Measurements from ENCODE around the gene ZSCAN23. TPM values are rescaled to one million over a fixed set of nuclear protein-coding genes. Genes with fewer than 3 reads are reported as not detected.

Gene ZSCAN23
- total and polyA plus RNA-seq, 9 of the 15 experiments (the other 6 are each of a cell fraction or from before 2014, with no cell fraction given), result 0.05 to 0.29 (median 0.21) TPM; not detected in 1

GRCh38 chr6:28489366-28490204, 46.3 kb upstream of the ZSCAN23 start (continued):
- TF ChIP-seq MNT (conservative IDR thresholded peaks at IDR 0.05) (peak; percentile 71 to 85), PHTF2 (CRISPR knock-in tag; IDR thresholded peaks at IDR 0.05) (no peak), CCAR2 (IDR thresholded peaks at IDR 0.05; ENCODE audit: low read depth, low read length) (no peak), MITF (IDR thresholded peaks at IDR 0.05) (peak; percentile 79), ZBTB33 (CRISPR knock-in tag; IDR thresholded peaks at IDR 0.05) (no peak), THRAP3 (IDR thresholded peaks at IDR 0.05; ENCODE audit: borderline replicate concordance) (no peak), ZNF644 (tag; IDR thresholded peaks at IDR 0.05; ENCODE audit: low read depth) (no peak), PRPF4 (IDR thresholded peaks at IDR 0.05; ENCODE audit: insufficient read depth, low read depth, low read length, poor library complexity, severe bottlenecking) (no peak), ZSCAN32 (CRISPR knock-in tag; IDR thresholded peaks at IDR 0.05) (0 out of 2 replicates have a peak, but pooled peaks have one; percentile 26), KDM1A (IDR thresholded peaks at IDR 0.05) (no peak), PPARD (CRISPR knock-in tag; IDR thresholded peaks at IDR 0.05) (no peak), EZH2 (IDR thresholded peaks at IDR 0.05; ENCODE audit: borderline replicate concordance, low read depth, low read length) (no peak), ZNF41 (CRISPR knock-in tag; conservative IDR thresholded peaks at IDR 0.05) (0 out of 2 replicates have a peak, but pooled peaks have one; percentile 22), MYC (IDR thresholded peaks at IDR 0.05; ENCODE audit: low read depth, low read length) (peak; percentile 15), MYC (CRISPR knock-in tag; IDR thresholded peaks at IDR 0.05; ENCODE audit: borderline replicate concordance, low read depth) (no peak), ZEB2 (IDR thresholded peaks at IDR 0.05) (peak; percentile 56; the same call in 1 of the 2 replicates), RFX5 (IDR thresholded peaks at IDR 0.05; ENCODE audit: low read depth, low read length) (no peak)
- TF ChIP-seq, protein P1, sequence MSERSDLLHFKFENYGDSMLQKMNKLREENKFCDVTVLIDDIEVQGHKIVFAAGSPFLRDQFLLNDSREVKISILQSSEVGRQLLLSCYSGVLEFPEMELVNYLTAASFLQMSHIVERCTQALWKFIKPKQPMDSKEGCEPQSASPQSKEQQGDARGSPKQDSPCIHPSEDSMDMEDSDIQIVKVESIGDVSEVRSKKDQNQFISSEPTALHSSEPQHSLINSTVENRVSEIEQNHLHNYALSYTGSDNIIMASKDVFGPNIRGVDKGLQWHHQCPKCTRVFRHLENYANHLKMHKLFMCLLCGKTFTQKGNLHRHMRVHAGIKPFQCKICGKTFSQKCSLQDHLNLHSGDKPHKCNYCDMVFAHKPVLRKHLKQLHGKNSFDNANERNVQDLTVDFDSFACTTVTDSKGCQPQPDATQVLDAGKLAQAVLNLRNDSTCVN (CRISPR knock-in tag; IDR thresholded peaks at IDR 0.05), result no peak
- TF ChIP-seq, protein P2, sequence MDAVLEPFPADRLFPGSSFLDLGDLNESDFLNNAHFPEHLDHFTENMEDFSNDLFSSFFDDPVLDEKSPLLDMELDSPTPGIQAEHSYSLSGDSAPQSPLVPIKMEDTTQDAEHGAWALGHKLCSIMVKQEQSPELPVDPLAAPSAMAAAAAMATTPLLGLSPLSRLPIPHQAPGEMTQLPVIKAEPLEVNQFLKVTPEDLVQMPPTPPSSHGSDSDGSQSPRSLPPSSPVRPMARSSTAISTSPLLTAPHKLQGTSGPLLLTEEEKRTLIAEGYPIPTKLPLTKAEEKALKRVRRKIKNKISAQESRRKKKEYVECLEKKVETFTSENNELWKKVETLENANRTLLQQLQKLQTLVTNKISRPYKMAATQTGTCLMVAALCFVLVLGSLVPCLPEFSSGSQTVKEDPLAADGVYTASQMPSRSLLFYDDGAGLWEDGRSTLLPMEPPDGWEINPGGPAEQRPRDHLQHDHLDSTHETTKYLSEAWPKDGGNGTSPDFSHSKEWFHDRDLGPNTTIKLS (IDR thresholded peaks at IDR 0.05; ENCODE audit: borderline replicate concordance, low read depth), result peak; percentile 38; the same call in 1 of the 2 replicates
